Activated T-cell treated with anti-CD3 and anti-CD28 coated beads for 1 hour (primary cell): ENCODE results near the gene ARMH3.

Experiments used
- DNase-seq: peaks from one replicate; pipeline ENCODE4 v3.0.0-alpha.2; 2020; ENCODE audit warnings: low read depth

The ARMH3 gene

GRCh38 chr10:101829561-101830315 is 226.2 kb downstream of the ARMH3 start:
- peak; percentile 50 for DNase-seq

GRCh38 chr10:101828766-101829551 is 227.0 kb downstream of the ARMH3 start:
- DNase-seq = no peak

- DNase-seq = no peak
Observed at GRCh38 chr10:101827919-101828600, 227.9 kb downstream of the ARMH3 start.

- DNase-seq = no peak
Observed at GRCh38 chr10:101826852-101827434, 229.0 kb downstream of the ARMH3 start.

GRCh38 chr10:101824736-101825135 is 231.2 kb downstream of the ARMH3 start:
- no peak for DNase-seq

- DNase-seq = no peak
Observed at GRCh38 chr10:101818872-101819633, 236.9 kb downstream of the ARMH3 start.

- peak; percentile 97 for DNase-seq
Observed at GRCh38 chr10:101818119-101818871, 237.7 kb downstream of the ARMH3 start, which contains the start of gene OGA. TSS of gene OGA (minus strand) at chr10:101818444. CDS start at chr10:101818022, 422 bp downstream.

GRCh38 chr10:101817337-101818118 is 238.4 kb downstream of the ARMH3 start:
- no peak for DNase-seq

GRCh38 chr10:101816913-101817336 is 239.0 kb downstream of the ARMH3 start:
- DNase-seq = no peak

GRCh38 chr10:101816376-101816775 is 239.6 kb downstream of the ARMH3 start:
- DNase-seq = no peak

GRCh38 chr10:101814466-101815071 is 241.4 kb downstream of the ARMH3 start:
- DNase-seq = no peak

- DNase-seq = no peak
Observed at GRCh38 chr10:101812606-101813005, 243.4 kb downstream of the ARMH3 start.

- DNase-seq = no peak
Observed at GRCh38 chr10:101807158-101807557, 248.8 kb downstream of the ARMH3 start.

- DNase-seq = no peak
Observed at GRCh38 chr10:101803511-101803910, 252.5 kb downstream of the ARMH3 start.

GRCh38 chr10:101797403-101798059 is 258.4 kb downstream of the ARMH3 start:
- no peak for DNase-seq
